ENCODE data around the gene HNRNPC.

- no peak for TF ChIP-seq CTCF (IDR thresholded peaks at IDR 0.05)
- no peak for TF ChIP-seq EZH2phosphoT487 (IDR thresholded peaks at IDR 0.05)
Observed at GRCh38 chr14:21162081-21162480, 107.2 kb downstream of the HNRNPC start.

Data from neural progenitor cell (in vitro differentiated cells).